Panc1 (cell line): ENCODE measurements around the gene SARS2. TPM values are rescaled to one million over a fixed set of nuclear protein-coding genes. Genes with fewer than 3 reads are reported as not detected.

ENCODE experiments used
- ATAC-seq: fragments of 200-7000 bp; cut with Tn5 transposase; 2 replicates; pipeline ENCODE4 v1.9.1; 2020; ENCODE audit warnings: mild to moderate bottlenecking, moderate library complexity
- BruUV-seq: library from RNA; stranded (reverse); fragments of 400-500 nt; replicated peaks from 2 replicates; lab custom pipeline; 2021; lab: Mats Ljungman, UMichigan
- CTCF ChIA-PET: fragments of 300-600 bp; sonication (Branson Sonifier 250); formaldehyde crosslinking; loops from one replicate; lab custom pipeline; 2022; ENCODE audit warnings: antibody characterized with exemption; lab: Charles Lee
- POLR2A ChIA-PET: fragments of 300-600 bp; sonication (Branson Sonifier 250); formaldehyde crosslinking; loops from one replicate; lab custom pipeline; 2022; ENCODE audit warnings: antibody characterized with exemption; lab: Charles Lee
- DNase-seq: peaks from one replicate; pipeline ENCODE4 v3.0.0-alpha.2; 2010; ENCODE audit warnings: low read depth, low spot score
- H3K27ac ChIP-seq: 2 replicates; pipeline ENCODE4 v1.5.1; 2011; ENCODE audit warnings: mild to moderate bottlenecking, low read length, inconsistent platforms
- H3K27me3 ChIP-seq: fragments of 200-500 bp; sonication (Bioruptor generic); 2 replicates; pipeline ENCODE4 v1.6.0; 2014; ENCODE audit warnings: low read length, inconsistent platforms; ENCODE audit not compliant: control insufficient read depth, insufficient read depth
- H3K36me3 ChIP-seq: fragments of 200-500 bp; sonication (Bioruptor generic); 2 replicates; pipeline ENCODE4 v1.5.1; 2014; ENCODE audit warnings: inconsistent platforms, mild to moderate bottlenecking, low read length, moderate library complexity; ENCODE audit not compliant: control insufficient read depth, insufficient read depth
- H3K4me1 ChIP-seq: 2 replicates; pipeline ENCODE4 v1.5.1; 2011; ENCODE audit warnings: inconsistent platforms, mild to moderate bottlenecking, low read length, moderate library complexity; ENCODE audit not compliant: control insufficient read depth, insufficient read depth
- H3K4me3 ChIP-seq, 2 experiments: 2 replicates each; pipeline ENCODE4 v1.5.1; 2011 to 2012; ENCODE audit warnings: low read depth in 2 of 2, low read length in 2 of 2, mild to moderate bottlenecking in 2 of 2, inconsistent platforms in 1 of 2, moderate library complexity in 1 of 2
- H3K9me3 ChIP-seq: fragments of 200-500 bp; sonication (Bioruptor generic); 2 replicates; pipeline ENCODE4 v1.5.1; 2014; ENCODE audit warnings: low read depth, mild to moderate bottlenecking, inconsistent platforms, low read length, moderate library complexity; ENCODE audit not compliant: control insufficient read depth, insufficient read depth
- POLR2AphosphoS5 ChIP-seq: IDR thresholded peaks from 2 replicates; pipeline ENCODE4 v1.6.1; 2012; ENCODE audit warnings: mild to moderate bottlenecking, low read depth, low read length, moderate library complexity
- SIN3A ChIP-seq: IDR thresholded peaks from 2 replicates; pipeline ENCODE4 v1.6.1; 2012; ENCODE audit warnings: low read depth, mild to moderate bottlenecking, low read length, moderate library complexity, borderline replicate concordance; ENCODE audit not compliant: insufficient read depth
- TCF7L2 ChIP-seq: IDR thresholded peaks from 2 replicates; pipeline ENCODE4 v1.6.1; 2011; ENCODE audit warnings: mild to moderate bottlenecking, low read depth, low read length, inconsistent platforms
- in situ Hi-C: cut with HindIII; loops from 2 replicates; pipeline ENCODE4 v1.10.0; 2016; ENCODE audit warnings: low sequenced_read_pairs, low pct_unique_long_range_greater_than_20kb
- intact Hi-C: fragments of 100-400 bp; cut with micrococcal nuclease; formaldehyde crosslinking; loops from one replicate; pipeline ENCODE4 v1.10.0; 2022; ENCODE audit not compliant: unreplicated experiment
- total RNA-seq: library from RNA; stranded (reverse); gene quantifications from one replicate; pipeline ENCODE4 v1.2.1, GENCODE V29; 2021; ENCODE audit not compliant: unreplicated experiment
- TF ChIP-seq, protein P1 (sequence below): fragments of 450-650 bp; IDR thresholded peaks from 2 replicates; pipeline ENCODE4 v1.5.1; 2017; ENCODE audit warnings: mild to moderate bottlenecking
- TF ChIP-seq, protein P2 (sequence below), 2 experiments: IDR thresholded peaks; 2 replicates each; pipeline ENCODE4 v1.6.1; 2011 to 2012; ENCODE audit warnings: low read depth in 2 of 2, control low read depth in 1 of 2, low read length in 1 of 2, mild to moderate bottlenecking in 1 of 2, moderate library complexity in 1 of 2; ENCODE audit not compliant: insufficient read depth in 1 of 2

The SARS2 gene
- total RNA-seq, 1 experiment from 2014 or later = 186 TPM

DNA sequence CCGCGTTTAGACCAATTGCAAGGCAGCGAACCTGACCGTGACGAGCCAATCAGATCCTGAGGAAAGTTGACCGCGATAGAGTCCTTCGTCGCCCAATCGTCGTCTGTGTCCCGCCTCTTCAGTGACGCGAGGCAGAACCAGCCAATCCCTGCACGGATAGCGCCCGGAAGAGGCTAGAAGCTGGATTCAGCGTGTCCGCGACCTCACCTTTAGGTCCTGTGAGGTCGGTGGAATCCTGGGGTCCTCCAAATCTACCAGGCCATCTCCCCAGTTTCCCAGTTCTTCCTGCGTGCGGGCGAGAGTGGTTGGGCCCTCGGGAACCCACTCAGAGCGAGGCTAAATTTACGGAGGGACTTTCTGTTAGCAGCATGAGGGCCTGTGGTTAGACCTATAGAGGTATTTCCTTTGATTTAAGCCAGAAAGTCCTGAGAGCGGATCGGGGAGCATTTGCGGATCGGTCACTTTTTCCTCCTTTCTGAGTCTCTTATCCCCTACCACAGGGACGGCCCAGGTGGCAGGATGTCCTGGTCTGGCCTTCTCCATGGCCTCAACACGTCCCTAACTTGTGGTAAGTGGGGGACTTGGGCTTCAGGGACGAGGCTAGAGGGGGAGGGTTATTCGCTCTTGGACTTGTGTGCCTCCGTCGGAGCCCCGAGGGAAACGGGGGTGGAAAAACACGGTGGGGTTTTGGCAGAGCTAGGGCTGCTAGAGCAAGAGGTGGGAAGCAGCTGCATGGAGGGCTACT, 385 bp upstream of the SARS2 start, which contains the start of gene MRPS12:
Gene MRPS12, plus strand, starts transcription at position 169 of the 745 bp plus-strand sequence. Its CDS starts 351 bp downstream, at position 520.
- intact Hi-C loops (loop anchor here (1.0 to 10.0 kb wide), 5 partner anchors 82 to 416 kb away; partner anchors contain the start of gene HNRNPL), in situ Hi-C loops (loop anchor here (10.0 kb wide), 3 partner anchors 86 to 406 kb away; partner anchors contain the start of genes HNRNPL and LGALS7)
- H3K27ac ChIP-seq = peak within 1 kb of the TSS; percentile 97
- ATAC-seq (peak; percentile 98), DNase-seq (peak; percentile 100)
- peak; percentile 93 for TF ChIP-seq SIN3A
- TF ChIP-seq TCF7L2 = peak; percentile 68; the same call in 1 of the 2 replicates
- TF ChIP-seq POLR2AphosphoS5 = peak; percentile 100
- TF ChIP-seq, protein P1, sequence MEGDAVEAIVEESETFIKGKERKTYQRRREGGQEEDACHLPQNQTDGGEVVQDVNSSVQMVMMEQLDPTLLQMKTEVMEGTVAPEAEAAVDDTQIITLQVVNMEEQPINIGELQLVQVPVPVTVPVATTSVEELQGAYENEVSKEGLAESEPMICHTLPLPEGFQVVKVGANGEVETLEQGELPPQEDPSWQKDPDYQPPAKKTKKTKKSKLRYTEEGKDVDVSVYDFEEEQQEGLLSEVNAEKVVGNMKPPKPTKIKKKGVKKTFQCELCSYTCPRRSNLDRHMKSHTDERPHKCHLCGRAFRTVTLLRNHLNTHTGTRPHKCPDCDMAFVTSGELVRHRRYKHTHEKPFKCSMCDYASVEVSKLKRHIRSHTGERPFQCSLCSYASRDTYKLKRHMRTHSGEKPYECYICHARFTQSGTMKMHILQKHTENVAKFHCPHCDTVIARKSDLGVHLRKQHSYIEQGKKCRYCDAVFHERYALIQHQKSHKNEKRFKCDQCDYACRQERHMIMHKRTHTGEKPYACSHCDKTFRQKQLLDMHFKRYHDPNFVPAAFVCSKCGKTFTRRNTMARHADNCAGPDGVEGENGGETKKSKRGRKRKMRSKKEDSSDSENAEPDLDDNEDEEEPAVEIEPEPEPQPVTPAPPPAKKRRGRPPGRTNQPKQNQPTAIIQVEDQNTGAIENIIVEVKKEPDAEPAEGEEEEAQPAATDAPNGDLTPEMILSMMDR = no peak
- no peaks in the 10 kb centered on the region for H3K27me3 ChIP-seq
- peaks cover 6% of the 10 kb centered on the region for H3K36me3 ChIP-seq
- peaks cover 7% of the 10 kb centered on the region; the same call in 1 of the 2 replicates for H3K9me3 ChIP-seq
- TSS peak; percentile 96 for BruUV-seq
- peaks cover 11% of the 10 kb centered on the region for H3K4me1 ChIP-seq
- H3K4me3 ChIP-seq = peak within 1 kb of the TSS; percentile 54 to 87
- CTCF ChIA-PET = interaction anchor here (0.5 to 2.5 kb wide), 33 partner anchors 9 to 620 kb away, joined by 3 to 19 read pairs (median 4); partner anchors contain the start of genes ECH1, FBXO17 and NFKBIB
- POLR2A ChIA-PET = interaction anchor here (0.5 to 1.5 kb wide), 10 partner anchors 10 to 510 kb away, joined by 3 to 10 read pairs (median 5); partner anchors contain the start of genes HNRNPL, NFKBIB and SIRT2

DNA sequence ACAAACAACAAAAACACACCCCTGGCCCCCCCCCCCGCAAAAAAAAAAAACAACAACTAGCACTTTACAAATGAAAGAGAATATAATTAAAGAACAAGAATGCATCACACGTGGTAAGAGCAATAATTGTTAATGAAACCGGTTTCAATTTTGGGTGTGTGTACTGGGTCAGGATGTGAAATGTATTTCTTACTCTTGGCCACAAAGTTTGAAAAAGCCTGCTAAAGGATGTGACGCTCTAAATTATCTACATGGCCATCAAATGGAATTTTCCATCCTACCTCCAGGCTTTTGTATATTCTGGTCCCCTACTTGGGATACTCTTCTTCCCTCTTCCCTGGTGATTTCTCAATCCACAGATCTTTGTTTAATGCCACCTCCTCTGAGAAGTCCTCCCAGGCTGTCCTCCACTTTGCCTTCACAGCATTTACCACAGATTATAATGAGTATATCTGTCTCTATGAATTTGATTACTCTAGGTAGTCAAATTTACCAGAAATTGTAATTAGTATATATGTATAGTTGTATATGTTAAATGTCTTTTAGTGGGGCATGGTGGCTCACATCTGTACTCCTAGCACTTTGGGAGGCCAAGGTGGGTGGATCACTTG, 2.1 kb downstream of the SARS2 start:
- ATAC-seq (no peak), DNase-seq (no peak)
- H3K27me3 ChIP-seq = no peaks in the 10 kb centered on the region
- ChIA-PET POLR2A (interaction anchor here (0.6 to 0.8 kb wide), 3 partner anchors 15 to 1194 kb away, joined by 6 to 12 read pairs (median 12); no protein-coding TSS in a partner anchor), CTCF (interaction anchor here (1.0 to 2.5 kb wide), 2 partner anchors 28 to 209 kb away, joined by 5 to 19 read pairs; partner anchors contain the start of gene NFKBIB)
- H3K36me3 ChIP-seq = peaks cover 6% of the 10 kb centered on the region
- no peak for TF ChIP-seq POLR2AphosphoS5
- no peak for TF ChIP-seq SIN3A
- TF ChIP-seq, protein P2, sequence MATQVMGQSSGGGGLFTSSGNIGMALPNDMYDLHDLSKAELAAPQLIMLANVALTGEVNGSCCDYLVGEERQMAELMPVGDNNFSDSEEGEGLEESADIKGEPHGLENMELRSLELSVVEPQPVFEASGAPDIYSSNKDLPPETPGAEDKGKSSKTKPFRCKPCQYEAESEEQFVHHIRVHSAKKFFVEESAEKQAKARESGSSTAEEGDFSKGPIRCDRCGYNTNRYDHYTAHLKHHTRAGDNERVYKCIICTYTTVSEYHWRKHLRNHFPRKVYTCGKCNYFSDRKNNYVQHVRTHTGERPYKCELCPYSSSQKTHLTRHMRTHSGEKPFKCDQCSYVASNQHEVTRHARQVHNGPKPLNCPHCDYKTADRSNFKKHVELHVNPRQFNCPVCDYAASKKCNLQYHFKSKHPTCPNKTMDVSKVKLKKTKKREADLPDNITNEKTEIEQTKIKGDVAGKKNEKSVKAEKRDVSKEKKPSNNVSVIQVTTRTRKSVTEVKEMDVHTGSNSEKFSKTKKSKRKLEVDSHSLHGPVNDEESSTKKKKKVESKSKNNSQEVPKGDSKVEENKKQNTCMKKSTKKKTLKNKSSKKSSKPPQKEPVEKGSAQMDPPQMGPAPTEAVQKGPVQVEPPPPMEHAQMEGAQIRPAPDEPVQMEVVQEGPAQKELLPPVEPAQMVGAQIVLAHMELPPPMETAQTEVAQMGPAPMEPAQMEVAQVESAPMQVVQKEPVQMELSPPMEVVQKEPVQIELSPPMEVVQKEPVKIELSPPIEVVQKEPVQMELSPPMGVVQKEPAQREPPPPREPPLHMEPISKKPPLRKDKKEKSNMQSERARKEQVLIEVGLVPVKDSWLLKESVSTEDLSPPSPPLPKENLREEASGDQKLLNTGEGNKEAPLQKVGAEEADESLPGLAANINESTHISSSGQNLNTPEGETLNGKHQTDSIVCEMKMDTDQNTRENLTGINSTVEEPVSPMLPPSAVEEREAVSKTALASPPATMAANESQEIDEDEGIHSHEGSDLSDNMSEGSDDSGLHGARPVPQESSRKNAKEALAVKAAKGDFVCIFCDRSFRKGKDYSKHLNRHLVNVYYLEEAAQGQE (IDR thresholded peaks at IDR 0.05; ENCODE audit: insufficient read depth in 1 of 2, low read depth in 2 of 2, low read length in 1 of 2) = no peak
- TF ChIP-seq, protein P1 = no peak
- TF ChIP-seq TCF7L2 = no peak
- intact Hi-C loops (no loop called here), in situ Hi-C loops (no loop called here)
- H3K27ac ChIP-seq = no peak overlapping the region; the same call in 1 of the 2 replicates
- no peak overlapping the region for H3K4me3 ChIP-seq
- no peaks in the 10 kb centered on the region for H3K9me3 ChIP-seq
- H3K4me1 ChIP-seq = peaks cover 11% of the 10 kb centered on the region
- no TSS peak for BruUV-seq
